HEK293T (cell line): Measurements from ENCODE around the gene MTA2.

Experiments used
- FOXK2 ChIP-seq: fragments of 450-650 bp; IDR thresholded peaks from 2 replicates; pipeline ENCODE4 v1.6.1; 2016; ENCODE audit warnings: mild to moderate bottlenecking
- L3MBTL2 ChIP-seq: fragments of 450-650 bp; conservative IDR thresholded peaks from 2 replicates; pipeline ENCODE4 v1.6.1; 2016; ENCODE audit warnings: mild to moderate bottlenecking

DNA sequence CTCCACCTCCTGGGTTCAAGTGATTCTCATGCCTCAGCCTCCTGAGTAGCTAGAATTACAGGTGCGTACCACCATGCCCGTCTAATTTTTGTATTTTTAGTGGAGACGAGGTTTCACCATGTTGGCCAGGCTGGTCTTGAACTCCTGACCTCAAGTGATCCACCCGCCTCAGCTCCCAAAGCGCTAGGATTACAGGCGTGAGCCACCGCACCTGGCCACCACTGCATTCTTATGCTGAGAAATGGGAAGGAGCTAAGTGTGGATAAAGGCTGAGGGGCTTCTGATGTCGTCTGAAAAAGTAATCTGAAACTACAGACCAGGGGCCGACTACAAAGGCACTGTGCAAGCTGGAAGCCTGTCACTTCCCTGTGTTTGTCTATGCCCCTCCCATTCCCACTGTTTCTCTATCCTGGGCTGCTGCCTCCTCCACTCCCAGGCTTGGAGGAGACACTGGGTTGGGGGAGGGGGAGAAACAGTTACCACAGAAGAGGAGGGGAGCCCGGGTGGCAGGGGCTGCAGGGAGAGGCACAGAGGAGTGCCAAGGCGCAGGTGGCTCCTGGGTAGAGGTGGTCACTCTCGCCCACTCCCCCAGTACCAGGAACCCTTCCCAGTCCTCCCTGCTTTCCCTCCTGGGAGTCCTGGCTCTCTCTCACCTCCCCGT, 2.9 kb upstream of the MTA2 start:
- no peak for TF ChIP-seq FOXK2
- TF ChIP-seq L3MBTL2, result no peak
